Ramos (cell line): ENCODE data around the gene RBMS1.

ENCODE experiments used
- in situ Hi-C: fragments of 300-500 bp; cut with MboI; formaldehyde crosslinking; loops from one replicate; pipeline ENCODE4 v1.14.3; 2022; ENCODE audit warnings: low sequenced_read_pairs; ENCODE audit not compliant: unreplicated experiment

RBMS1 gene

DNA sequence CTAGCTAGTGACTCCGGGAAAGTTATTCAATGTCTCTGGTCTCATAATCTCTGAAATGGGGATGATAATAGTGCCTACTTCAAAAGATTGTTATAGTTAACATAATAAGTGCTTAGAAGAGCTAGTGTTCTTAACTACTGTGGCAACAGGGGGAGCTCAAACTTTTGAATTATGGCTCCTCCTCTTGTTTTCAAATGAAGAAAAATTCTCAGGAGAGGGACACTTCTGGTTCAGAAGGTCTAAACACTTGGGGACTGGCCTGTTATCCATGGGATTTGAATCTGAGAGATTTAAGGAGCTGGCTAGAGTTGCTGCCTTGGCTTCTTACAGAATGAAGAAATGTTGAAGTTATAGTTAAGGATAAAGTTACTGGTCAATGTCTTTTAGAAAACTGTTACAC is 201.4 kb downstream of the RBMS1 start:
- in situ Hi-C loops: no loop called here

DNA sequence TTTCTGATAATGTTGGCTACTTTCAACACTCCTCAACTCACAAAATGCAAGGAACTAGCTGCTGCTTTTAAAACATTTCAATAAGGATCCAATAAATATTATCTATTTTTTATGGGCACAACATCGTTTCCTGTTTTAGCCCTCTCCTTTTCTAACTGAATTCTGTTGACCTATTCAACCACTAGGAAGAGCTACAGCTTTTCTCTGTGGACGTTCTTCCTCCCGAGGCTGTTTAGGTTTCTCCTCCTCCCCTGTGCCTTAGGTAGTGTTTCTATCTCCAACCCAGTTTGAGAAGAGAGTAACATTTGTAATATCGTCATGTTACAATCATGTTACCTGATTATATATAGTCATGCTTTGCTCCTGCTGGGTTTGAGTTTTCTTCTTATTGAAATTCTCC is 202.2 kb downstream of the RBMS1 start:
- in situ Hi-C loops: no loop called here

DNA sequence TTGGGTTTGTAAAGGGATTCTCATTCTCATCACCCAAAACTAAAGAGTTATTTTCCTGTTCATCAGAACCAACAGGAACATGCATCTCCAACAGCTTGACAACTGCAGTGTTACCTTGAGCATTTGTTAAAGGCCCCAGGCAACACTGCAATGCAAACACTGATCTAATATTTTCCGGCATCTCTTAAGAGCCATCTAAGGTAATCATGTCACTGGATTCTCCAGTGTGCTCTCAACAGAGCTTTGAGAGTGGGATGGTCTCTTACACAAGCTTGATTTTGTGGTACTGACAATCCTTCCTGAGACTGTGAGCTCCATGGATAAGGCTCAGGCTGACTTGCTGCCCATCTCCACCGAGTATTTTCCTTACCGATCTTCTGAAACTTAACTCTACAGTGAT is 203.0 kb downstream of the RBMS1 start:
- in situ Hi-C loops: no loop called here

DNA sequence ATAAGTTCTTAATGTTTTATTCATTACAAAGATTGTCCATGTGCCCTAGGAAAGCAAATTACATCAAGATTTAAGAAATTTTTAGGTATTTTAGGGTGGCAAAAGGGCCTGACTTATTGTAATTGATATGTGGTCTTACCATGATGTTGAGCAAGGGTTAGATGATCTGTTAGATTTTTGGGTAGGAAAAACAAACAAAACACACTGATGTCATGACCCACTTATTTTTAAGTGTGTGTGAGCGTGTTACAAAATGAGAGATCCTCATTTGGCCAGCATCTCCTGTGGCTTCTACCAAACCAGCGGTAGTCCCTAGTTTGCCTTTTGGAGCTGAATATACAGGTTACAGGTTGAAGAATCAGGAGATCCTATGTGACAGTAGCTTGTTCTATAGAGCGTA is 203.8 kb downstream of the RBMS1 start:
- in situ Hi-C loops: no loop called here

DNA sequence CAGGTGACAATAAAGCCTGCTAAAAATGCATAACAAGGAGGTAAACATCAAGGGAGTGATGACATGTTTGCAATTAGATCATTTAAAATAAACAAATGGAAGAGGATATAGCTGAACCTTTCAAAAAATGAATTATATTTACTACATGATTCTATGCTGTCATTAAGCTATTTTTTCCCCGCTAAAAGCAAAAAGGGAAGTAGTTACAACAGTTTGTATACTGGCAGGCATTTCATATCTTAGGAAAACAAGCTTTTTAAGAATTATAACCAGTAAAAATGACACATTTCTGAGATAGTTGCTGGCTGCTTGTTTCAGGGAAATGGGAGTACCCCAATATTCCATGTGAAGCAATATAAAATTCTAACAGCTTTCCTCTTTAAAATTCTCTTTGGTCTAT is 204.5 kb downstream of the RBMS1 start:
- in situ Hi-C loops: no loop called here

DNA sequence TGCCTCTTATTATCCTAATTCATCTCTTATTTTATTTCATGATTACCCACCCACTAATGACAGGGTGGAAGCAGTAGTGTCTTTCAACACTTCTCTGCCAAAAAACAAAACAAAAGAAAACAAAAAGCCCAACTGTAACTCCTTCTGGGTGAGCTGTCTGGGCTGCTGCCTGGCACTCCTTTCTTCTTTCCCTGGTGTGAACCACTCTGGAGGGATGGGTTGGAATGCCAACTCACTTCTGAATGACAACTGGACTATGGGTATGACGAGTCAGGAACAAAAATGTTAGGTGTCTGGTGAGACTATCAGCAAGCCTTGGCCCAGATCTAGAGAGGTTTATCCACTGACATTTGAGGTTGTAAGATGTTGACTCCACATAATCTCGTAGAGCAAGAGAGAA is 205.3 kb downstream of the RBMS1 start:
- in situ Hi-C loops: no loop called here

DNA sequence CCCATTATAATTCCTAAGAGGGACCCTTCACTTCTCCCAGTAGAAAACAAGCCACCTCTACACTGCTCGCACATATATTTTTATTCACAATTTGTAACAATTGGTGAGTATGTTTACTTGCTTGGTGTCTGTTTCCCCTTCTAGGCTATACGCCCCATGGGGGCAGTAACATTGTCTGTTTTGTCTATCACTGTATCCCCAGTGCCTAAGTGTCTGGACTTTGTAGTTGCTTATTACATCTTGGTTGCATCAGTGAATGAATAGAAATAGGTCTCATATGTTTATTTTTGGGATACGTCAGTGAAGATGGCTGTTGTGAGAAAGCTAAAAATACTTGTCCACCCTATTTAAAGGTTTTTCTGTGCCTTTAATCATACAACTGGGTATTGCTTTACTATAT is 206.1 kb downstream of the RBMS1 start:
- in situ Hi-C loops: no loop called here

DNA sequence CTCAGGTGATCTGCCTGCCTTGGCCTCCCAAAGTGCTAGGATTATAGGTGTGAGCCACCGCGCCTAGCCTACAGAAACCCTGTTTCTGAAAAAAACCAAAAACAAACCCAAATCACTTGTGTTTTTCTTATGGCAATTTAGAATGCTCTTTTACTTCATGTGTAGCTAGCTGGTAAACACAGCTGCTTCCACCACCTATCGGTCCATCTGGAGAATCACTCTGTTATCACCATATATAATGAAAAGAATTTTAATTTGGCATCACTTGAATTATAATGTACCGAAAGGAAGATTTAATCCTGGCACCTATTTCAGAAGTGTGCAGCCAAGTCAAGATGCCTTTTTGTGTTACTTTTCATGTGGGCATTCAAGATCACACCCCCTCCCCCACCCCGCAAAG is 207.1 kb downstream of the RBMS1 start:
- in situ Hi-C loops: no loop called here

DNA sequence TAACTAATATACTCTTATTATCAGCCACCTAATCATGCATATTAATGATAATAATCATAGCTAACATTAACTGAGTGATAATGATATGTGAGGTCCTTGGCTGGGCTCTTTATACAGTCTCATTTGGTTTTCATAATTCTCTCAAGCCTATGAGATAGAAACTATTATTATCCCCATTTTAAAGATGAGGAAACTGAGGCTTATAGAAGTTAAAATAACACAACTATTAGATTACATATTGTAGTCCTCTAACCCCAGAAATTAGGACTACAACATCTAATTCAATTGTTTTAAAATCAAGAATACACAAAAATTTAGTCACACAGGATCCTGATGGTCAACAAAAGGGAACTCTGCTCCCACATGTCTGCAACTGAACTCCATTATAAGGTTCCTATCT is 209.9 kb downstream of the RBMS1 start:
- in situ Hi-C loops: no loop called here

DNA sequence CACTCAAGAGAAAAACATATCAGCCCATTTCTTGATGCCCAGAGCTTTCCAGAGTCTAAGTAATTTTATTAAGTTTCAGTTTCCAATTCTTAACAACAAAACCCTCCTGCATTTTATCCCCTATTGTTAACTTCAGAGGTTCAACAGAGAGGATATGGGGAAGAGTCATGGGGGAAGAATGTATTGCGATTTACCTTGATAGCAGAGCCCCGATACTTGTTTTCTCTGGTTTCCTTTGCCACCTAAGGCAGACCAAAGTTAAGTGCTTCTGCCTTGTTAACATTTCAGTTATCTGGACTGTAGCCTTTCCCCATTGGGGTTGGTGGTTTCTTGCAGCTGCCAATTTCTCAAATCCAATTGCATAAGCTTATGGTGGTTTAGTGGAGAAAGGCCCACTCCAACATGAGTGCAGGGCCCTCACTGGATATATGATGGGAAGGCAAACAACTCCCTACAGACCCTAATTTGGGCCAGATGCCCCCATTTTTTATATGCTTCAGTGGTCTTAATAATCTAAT is 211.5 kb downstream of the RBMS1 start:
- in situ Hi-C loops: no loop called here

DNA sequence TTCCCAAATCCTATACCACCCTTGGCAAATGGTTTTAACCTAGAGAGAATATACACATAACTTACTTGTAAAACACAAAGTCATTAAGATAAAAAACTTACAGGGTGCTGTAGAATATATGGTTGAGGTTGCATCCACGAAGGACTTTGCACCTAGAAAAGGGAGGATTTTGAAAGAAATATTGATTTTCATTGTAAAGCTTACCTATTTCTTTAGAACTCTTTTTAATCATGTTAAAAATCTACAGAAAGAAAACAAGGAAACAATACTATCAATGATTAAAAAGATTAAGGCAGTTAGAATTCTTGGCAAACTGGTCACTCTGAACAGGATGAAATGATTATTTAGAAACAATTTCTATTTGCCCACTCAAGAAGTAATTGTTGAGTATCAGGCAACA is 212.4 kb downstream of the RBMS1 start:
- in situ Hi-C loops: no loop called here

DNA sequence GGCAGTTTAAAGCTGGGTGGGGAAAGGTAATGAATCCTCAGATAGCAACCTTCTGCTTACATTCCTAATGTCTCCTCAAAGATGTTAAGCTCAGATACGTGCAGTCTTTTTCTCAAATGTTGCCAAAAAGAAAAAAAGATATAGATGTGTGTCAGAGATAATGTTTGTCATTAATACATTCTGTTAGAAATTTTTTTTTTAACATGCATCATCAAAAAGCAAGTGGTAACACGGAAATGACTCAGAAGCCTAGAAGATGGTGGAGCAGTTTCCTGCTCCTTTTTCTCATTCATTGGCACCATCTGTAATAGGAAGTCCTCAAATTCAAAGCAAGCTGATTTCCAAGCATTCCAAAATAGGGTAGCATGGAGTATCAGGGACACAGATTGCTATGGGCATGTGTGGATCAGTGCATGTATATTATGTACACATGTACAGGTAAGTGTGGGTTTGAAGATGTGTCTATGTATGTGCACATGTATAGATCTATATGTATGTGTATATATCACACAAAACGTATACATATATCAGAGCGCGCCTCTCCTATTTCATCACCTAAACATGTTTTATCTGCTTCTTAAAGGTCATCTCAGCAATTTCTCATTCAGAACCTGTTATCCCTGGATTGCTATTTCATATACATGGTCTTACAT is 213.7 kb downstream of the RBMS1 start:
- in situ Hi-C loops: no loop called here

DNA sequence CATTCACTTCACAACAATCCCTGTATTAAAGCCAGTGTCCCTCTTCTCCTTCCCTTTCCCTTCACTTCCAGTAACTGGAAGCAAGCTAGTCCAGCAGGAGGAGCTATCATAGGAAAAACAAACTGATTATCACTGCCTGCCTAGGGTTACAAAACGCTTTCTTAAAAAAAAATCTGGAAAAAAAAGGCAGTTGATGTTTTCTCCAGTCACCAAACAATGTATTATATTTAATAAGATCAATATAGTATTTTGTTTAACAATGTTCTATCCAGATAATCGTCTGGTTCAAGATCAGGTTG is 214.8 kb downstream of the RBMS1 start:
- in situ Hi-C loops: no loop called here

DNA sequence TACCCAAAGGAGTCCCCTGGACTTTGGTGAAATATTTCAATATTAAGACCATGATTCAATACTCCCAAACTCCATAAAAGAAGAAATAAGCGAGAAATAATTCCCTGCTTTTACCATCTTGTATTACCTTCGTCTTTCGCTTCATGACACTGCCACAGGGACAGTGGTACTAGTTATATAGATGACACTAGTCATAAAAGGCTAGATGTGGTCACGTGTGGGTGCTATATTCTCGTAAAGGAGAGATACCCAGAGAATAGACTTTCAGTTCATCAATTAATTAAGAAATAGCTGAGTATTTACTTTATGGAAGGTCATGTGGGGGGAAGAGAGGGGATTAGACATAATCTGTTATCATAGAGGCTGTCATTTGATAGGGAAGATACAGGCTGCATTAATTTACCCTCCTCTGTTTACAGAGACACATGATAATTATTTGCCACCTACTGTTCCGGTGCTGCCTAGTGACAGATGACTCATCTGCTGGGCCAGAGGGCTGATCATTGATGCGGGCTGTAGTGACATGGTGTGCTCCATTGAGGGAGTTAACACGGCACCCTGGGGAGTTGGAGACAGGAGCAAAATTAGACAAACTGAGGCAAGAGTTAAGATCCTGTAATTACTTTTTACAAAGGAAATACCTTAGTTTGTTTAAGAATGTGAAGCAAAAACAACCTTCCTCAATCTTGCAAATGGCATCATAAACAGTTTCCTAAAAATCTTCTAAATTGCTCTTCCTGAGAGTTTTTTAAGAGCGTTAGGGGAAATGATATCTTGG is 215.3 kb downstream of the RBMS1 start:
- in situ Hi-C loops: no loop called here

DNA sequence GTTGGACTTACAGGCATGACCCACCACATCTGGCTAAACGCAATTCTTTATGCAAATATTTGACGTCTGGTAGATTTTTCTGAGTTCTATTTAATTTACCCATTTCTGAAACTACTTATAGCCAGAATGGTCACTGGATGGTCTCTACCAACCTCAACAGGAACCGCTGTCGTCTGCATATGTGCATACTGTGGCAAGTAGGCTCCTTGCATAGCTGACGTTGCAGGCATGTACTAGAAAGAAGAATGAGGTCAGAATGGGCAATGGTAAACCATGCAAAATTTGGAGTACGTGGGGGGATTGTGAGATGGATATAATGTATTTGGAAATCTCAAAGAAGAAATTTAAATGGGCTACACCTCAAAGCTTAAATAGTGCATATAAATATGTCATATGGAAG is 216.5 kb downstream of the RBMS1 start:
- in situ Hi-C loops: no loop called here

DNA sequence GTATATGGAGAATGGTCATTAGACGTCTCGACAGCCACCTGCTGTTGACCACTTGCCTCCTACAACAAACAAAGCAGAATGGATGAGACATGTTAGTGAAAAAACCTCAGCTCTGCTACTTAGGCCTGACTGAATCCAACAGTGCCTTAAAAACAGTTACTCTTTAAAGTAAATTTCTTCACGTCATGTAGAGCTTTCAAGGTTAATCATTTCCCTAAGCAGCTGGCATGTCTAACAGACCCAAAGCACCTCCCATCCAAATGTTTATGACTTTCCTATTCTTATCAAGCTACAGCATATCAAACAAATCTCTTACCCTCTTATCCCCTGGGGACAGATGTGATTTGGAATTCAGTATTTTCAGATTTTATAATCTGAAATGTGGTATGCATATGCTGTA is 218.0 kb downstream of the RBMS1 start:
- in situ Hi-C loops: no loop called here

DNA sequence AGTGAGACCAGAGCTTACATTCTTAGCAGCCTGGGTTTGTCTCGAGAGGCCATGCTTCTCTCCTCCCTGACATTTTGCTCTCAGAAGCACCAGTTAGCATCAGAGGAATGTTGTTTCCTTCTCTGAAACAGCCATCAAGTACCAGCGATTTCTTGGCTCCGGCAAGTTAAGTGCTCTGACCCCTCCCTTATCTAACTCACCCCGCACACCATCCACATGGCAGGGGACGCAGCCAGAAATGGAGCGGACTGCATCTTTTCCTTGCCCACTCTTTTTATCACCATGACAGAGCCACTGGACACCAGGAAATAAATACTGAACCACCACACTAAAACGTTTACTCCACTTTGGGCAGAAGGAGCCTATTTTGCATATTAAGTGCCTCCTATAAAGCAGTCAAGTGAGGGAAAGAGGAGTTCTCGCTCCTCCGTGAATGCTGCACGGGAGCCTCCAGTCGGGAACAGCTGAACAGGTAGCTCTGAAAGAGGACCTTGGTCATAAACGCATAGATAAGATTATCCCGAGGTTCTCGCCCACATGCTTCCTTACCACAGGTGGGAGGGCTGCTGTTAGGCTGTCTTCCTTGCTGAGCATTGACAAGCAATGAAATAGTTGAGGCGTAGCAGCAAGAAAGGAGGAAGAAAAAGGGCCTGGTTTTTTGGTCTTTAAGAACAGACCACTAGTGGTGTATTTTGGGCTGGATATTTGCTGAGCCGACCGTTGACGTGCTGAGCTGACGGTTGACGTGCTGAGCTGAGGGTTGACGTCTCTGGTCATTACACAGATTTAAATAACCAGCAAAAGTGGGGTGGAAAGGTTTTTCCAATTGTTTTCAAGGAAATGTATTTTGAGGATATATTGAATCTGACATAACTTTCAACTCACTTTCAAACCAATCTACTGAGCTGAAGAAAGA is 222.2 kb downstream of the RBMS1 start:
- in situ Hi-C loops: no loop called here

DNA sequence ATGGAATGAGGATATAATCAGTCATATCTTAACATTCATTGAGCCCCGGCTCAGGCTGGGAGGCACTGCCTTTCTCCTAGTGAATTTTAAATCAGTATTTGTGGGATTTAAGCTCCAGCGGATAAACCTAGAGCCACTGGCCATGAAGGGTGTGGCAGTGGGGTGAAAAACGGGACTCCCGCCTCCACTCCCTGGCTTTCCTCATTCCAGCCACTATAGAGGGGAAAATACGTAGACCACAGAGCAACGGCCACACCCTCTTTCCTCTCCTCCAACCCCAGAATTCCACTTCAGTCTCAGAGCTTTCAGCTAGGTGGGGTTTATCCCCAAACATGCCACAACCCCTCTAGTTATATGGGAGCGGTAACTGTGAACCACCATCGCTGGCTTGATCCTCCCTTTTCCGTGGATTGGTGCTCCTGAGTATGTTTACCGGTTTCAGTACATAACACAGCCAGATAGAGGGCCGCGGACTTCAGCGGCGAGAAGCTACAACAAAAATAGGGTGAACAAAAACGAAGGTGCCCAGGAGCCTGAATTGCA is 223.0 kb downstream of the RBMS1 start:
- in situ Hi-C loops: no loop called here

DNA sequence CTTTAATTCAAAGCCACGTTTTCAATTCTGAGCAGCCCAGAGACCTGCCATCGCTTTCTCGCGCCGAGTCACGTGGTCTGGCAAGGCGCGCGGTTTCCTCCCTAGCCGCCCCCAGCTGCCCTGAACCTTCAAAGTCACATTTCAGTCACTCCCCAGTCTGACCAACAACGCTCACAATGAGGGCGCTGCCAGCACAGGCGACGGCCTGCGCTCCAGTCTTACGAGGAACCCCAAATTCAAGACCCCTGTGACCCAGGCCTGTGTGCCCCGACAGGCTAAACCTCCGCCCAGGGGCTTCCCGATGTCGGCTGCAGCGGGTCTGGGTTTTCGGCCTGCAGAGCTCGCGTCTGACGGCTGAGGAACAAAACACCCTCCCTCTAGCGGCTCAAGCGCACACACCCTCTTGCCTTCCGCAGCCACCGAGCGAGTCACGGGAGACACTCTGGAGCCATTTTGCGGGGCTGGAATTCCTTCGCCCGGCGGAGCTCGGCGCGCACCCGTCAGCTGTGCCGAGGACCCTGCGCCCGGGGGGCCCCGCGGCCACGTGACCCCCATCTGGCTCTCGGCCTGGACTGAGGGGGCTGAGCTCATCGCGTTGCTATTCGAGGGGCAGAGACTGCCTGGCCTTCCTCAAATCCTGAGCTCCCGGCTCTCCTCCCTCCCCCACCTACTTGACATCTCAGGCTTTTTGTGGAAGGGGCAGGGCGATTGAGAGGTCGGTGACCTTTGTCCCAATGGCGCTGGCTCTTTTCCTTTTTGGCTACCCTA is 223.6 kb downstream of the RBMS1 start:
- in situ Hi-C loops: no loop called here

DNA sequence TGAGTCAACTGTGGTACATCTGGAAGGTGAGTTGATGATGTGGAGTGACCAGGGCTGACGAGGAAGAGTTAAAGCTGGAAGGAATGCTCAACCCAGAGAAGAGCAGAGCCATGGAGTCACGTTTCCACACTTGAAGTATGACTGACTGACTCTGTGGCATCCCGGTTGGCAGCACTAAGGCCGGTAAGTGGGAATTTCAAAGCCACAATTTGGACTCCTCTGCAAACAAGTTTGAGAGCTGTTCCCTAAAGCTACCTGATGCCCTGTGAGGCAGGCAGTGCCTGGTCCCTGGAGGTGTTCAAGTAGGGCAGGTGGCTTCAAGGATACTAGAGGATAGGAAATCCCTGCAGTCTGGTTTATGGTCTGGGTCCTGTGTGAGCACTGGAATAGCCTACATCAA is 224.2 kb downstream of the RBMS1 start:
- in situ Hi-C loops: no loop called here
